GM18508 (cell line): ENCODE measurements around the gene LUZP2.

ENCODE experiments used
- ATAC-seq: cut with Tn5 transposase; IDR thresholded peaks from one replicate; pipeline ENCODE4 v1.9.1; 2021; ENCODE audit warnings: moderate number of reproducible peaks; ENCODE audit not compliant: insufficient read depth, unreplicated experiment

The LUZP2 gene

DNA sequence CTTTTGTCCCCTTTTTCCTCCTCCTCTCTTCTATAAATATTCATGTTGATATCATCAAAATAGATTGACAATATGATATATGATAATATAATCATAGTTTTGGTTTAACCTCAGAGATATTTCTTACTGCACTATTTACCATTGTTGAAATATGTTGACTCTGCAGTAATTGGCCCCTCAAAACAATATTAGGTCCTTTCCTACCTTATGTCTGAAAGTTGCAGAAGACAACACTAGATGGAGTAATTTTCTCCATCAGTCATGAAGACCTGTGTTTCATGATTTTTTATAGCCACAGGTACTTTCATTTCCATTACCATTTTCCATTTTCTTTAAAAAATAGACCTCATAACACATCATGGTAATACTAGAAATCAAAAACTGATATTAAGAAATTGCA lies 284.4 kb downstream of the LUZP2 start:
- ATAC-seq, result no peak

- ATAC-seq, result no peak
Measured at GRCh38 chr11:24793479-24793878, 296.6 kb downstream of the LUZP2 start.

DNA sequence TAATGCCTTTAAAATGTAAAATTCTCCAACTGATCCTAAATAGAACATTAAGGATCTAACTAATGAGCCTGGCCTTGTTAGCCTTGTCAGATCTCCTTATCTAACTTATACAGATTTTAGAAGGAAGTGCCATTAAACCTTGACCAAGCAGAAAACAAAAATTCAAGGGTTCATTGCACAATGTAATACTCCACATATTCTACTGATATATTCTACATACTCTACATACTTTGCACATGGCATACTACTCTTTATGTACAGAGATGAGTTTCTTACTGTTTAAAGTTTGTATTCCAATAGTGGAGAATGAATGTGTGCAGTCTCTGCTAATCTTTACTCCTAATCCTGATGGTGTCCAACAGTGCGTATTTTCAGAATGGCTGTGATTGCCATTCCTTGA lies 297.2 kb downstream of the LUZP2 start:
- ATAC-seq, result no peak

DNA sequence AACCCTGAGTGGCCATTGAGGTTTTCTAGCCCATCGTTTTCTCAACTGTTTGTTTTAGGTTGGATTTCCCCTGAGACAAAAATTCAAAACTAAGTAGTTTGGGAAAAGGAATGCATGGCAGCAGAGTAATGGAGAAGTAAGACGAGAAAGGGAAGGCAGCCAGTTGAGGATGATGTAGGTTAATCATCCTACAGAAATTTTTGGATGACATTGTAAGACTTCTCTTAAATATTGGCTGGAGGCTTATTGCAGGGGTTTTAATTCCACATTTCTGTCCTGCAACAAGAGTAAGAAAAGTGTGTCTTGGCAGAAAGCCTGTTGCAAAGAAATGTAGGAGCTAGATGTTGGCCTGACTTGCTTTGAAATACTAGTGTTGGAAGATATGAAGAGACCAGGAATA lies 308.8 kb downstream of the LUZP2 start:
- ATAC-seq, result no peak

DNA sequence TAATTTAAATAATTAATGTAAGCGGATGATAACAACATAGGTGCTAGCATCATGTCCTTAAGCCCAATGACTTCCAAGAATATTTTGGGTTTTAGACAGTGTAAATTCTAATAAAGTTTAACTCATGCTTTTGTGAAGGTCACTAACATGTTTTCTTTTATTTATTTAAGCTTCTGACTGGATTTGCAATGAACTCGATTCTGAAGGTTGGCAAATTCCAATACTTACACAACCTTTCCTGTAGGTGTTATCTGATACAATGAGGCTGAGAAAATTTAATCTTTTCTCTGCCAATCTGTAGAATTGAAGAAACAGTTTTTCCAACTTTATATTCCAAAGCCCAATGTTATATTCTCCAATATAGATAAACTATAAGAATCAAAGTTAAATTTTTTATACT lies 311.3 kb downstream of the LUZP2 start:
- no peak for ATAC-seq

DNA sequence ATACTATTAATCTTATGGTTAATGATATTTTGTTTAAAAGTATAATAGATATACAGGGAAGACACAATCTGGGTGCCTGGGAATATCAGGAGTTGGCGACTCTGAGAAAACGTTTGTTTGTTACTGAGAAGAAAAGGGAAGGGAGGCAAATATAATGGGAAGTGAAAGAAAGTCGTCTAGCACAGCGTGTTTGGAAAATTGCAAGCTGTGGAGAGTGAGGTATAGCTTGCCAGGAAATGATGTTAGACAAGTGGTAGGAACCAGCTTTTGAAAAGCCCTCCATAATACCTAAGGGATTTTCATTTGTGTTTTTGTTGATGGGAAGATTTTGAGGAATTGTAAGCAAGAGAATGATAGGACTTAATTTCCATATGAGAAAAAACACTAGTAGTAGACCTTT lies 322.2 kb downstream of the LUZP2 start:
- no peak for ATAC-seq

DNA sequence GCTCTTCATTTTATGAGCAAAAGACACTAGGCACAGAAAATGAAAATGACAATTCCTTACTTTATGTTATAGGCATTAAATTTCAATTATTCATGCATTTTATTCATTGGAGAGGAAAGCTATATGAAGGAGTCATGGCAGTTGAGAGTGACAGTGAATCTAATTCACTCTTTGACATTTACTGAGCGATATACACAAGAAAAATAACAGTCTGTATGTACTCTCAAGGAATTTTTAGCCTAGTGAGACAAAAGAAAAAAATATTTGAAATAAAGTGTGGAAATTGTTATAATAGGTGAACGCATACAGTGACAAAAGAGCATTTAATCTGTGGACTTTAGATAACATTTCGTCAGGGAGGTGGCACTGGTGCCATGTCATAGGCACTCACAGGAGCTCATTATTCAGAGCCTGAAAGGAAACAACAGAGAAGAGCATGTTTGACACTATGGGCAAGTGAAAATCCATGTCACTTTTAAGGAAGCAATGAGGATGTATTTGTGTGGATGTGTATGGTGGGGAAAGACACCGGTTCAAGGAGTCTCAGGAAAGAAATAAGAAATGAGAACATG lies 323.1 kb downstream of the LUZP2 start:
- ATAC-seq, result no peak

GRCh38 chr11:24820541-24820940 lies 323.7 kb downstream of the LUZP2 start:
- no peak for ATAC-seq

- no peak for ATAC-seq
Measured at GRCh38 chr11:24828938-24829605, 332.2 kb downstream of the LUZP2 start.

DNA sequence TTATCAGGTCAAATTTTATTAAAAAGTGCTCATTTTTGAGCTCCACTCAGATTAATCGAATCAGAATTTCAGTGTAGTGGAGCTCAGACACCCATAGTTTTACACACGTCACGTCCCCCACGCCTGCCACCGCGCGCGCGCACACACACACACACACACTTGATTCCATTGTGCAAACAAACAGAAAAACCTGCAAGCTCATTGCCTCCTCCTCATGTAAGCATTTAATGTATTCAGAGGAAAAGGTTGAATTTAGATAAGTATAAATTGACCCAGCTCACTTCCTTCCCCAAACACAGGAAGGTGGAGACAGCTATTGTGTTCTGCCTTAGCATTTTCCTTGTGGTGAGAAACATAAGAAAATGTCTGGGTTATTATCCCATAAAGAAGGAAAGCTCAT lies 336.7 kb downstream of the LUZP2 start:
- ATAC-seq, result no peak

- no peak for ATAC-seq
Measured at GRCh38 chr11:24837112-24837511, 340.3 kb downstream of the LUZP2 start.

GRCh38 chr11:24842308-24842707 lies 345.5 kb downstream of the LUZP2 start:
- no peak for ATAC-seq

DNA sequence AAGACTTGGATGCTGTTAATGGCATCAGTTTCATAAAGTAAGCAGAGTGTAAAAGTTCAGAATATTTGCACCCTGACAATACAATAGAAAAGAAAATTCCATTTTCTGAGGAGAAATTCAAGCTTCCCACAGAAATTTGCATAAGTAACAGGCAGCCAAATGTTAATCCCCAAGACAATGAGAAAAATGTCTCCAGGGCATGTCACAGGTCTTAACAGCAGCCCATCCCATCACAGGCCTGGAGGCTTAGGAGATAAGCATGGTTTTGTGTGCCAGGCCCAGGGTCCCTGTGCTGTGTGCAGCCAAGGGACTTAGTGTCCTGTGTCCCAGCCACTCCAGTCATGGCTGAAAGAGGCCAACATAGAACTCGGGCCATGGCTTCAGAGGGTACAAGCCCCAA lies 347.6 kb downstream of the LUZP2 start:
- ATAC-seq, result no peak

DNA sequence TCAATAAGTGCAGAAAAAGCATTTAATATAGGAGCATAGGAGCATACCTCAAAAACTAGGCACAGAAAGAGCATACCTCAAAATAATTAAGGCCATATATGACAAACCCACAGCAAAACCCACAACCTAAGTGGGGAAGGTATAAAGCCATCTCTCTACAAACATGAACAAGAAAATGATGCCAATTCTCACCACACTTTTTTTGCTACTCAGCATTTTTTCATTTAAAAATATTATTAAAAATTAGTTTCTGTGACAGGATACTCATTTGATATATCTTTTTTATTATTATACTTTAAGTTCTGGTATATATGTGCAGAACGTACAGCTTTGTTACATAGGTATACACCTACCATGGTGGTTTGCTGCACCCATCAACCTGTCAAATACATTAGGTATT lies 352.0 kb downstream of the LUZP2 start:
- ATAC-seq, result no peak

DNA sequence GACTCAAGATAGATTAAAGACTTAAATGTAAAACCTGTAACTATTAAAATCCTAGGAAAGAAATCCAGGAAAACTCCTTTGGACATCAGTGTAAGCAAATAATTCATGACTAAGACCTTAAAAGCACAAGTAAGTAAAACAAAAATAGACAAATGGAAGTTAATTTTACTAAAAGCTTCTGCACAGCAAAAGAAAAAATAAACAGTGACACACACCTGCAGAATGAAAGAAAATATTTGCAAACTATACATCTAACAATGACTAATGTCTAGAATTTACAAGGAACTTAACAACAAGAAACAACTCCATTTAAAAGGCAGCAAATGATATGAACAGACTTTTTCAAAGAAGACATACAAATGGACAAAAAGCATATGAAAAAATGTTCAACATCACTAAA lies 359.1 kb downstream of the LUZP2 start:
- ATAC-seq, result no peak

DNA sequence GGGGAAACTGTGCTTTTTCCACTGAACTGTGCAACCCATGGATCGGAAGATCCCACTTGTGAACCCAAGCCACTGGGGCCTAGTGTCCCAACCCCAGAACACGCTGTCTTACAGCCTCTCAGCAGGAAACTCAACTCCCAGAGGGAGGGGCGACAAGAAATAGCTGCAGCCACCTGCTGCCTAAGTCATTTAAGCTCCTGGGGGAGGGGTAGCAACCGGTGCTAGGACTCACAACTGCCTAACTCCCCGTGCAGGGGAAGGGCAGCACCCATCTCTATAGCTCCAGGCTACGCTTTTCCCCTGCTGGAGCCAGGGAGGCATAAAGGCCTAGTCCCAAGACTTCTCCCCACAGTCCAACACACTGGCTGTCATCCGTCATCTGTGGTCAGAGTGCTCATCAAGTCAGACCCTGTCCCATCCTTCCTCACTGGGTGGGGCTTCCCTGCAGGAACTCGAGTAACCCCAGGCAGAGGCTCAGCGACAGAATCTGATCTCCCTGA lies 363.0 kb downstream of the LUZP2 start:
- ATAC-seq, result no peak

DNA sequence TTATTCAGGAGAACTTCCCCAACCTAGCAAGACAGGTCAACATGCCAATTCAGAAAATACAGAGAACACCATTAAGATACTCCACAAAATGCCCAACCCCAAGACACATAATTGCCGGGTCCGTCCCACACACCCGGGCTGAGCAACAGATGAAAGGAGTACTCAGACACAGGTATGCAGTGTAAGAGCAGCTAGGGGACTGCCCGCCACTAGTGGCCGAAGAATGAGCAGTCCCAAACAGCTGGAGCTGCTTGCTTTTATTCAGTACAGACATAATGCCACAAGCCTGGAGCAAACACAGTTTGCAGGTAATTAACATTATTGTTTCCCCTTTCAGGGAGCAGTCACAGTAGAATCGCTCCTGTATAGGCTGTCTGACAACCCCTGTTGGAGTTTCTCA lies 364.6 kb downstream of the LUZP2 start:
- ATAC-seq, result no peak

DNA sequence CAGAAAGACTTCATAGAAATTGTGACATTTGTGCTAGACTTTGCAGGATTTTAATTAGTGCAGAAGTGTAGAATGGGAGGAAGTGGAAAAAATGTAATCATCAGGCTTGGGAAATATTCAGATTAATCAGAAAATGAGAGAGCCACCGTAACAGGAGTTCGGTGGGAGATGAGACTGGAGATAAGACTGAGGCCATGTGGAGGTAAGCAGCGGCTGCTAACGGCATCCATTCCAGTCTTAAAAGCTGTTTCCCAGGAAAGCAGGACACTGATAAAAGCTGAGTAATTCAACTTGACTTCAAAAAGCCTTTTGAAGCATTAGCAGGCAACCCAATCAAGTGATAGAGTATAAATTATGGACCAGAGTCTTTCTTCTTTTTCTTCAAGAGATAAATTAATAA lies 369.9 kb downstream of the LUZP2 start:
- no peak for ATAC-seq

DNA sequence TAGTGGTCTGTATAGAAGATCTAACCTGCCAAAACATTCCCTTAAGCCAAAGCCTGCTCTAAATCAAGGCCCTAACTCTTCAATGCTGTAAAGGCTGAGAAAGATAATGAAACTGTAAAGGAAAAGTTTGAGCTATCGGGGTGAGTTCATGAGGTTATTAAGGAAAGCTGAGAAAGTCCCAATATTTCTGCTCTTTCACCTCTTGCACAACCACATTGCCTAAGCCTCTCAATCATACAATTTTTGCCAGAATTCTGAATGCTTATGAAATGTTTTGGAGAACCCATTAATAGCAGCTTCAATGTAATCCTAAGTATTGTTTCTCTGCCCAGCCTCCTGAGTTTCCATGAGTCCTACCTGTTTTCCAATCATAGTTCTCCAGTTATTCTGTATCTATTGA lies 373.2 kb downstream of the LUZP2 start:
- no peak for ATAC-seq

DNA sequence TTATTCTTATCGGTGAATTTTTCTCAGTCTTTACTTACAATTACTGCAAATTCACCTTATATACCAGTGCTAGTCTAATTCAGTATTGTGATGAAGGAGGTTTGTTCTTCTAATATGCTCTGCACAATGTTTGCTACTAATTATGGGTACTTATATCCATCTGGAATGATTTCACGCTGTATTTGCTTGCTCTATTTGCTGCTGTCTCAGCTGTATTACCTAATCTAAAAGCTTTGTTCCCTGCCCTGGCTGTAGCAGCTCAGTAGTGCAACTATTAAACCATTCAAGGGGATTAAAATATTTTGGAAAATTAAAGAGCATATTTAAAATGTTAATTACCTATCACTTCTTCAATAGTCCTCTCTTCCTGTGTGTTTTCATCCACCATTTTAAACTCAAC lies 375.3 kb downstream of the LUZP2 start:
- ATAC-seq, result no peak

DNA sequence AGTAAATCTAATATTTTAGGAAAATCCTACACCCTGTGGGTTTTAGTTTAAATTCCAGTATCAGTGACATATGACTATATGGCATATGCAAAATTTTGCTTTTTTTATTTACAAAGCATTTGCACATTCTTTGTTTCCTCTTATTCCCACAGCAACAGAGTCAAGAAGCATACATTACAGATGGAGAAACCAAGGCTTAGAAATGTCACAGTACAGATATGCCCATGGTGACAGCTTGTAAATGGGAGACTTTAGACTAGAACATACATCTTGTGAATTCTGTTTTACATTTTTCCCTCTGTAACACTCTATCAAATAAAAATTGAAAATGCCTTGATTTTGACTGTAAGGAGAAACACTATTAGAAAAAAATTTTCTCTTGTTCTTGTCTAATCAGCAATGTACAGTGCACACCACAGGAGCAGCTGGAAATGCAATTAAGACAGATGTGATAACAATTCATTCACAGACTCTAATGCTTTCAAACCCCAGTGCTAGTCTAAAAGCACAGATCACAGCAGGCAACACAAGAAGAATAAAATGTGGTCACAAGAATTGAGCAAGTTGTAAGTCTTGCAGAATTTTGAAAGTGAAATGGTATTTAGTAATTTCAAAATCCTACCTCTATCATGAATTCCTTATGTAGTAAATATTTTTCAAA lies 375.9 kb downstream of the LUZP2 start:
- ATAC-seq, result no peak

GRCh38 chr11:24880962-24881361 lies 384.1 kb downstream of the LUZP2 start:
- ATAC-seq, result no peak
